ENCODE results near the gene NRG2. TPM values are rescaled to one million over a fixed set of nuclear protein-coding genes. Genes with fewer than 3 reads are reported as not detected.

NRG2 gene
- total and polyA plus RNA-seq, 2 experiments from 2014 or later = 0.05 TPM; not detected in 1

DNA sequence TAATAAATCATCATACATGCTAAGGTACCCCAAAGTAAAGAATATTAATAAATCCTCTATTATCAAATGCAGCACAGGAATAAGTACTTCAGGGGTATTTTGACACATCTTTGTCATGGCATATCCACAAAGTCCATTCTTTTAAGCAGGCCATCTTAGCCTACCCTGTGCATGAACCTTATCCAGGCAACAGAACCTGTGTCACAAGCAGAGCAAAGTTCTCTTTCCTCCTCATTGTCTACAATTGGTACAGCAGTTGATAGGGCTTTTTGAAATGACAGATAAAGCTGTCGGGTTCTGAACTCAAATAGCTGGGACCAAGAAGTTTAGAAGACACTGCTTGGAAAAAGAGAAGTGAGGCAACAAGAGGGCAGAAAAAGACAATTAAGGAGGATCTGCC lies 40.0 kb upstream of the NRG2 start:
- no peak overlapping the region for H3K4me3 ChIP-seq
- no peaks in the 10 kb centered on the region for H3K9me3 ChIP-seq (ENCODE audit: low read depth)
- no peaks in the 10 kb centered on the region for H3K79me2 ChIP-seq (ENCODE audit: insufficient read depth)
- H3K36me3 ChIP-seq (ENCODE audit: low read depth) = no peaks in the 10 kb centered on the region
- 58 to 68% methylated on average over 1 of the region's 1 CpG for WGBS, 2 experiments (ENCODE audit: low coverage in 1 of 2, low lambda C conversion rate in 2 of 2, missing lambda C conversion rate in 2 of 2)
- H3K4me2 ChIP-seq (ENCODE audit: unreplicated experiment) = no peak overlapping the region
- no peaks in the 10 kb centered on the region for H3K4me1 ChIP-seq (ENCODE audit: insufficient read depth)
- no peaks in the 10 kb centered on the region for H3F3A ChIP-seq (ENCODE audit: insufficient read depth)
- H3K9ac ChIP-seq = no peak overlapping the region
- H3K27ac ChIP-seq = no peak overlapping the region
- H2AFZ ChIP-seq = no peak overlapping the region
- H3K9me2 ChIP-seq (ENCODE audit: insufficient read depth) = no peaks in the 10 kb centered on the region
- H3K27me3 ChIP-seq (replicated peaks; ENCODE audit: insufficient read depth) = peaks cover 54% of the 10 kb centered on the region
- H4K20me1 ChIP-seq (ENCODE audit: insufficient read depth) = no peaks in the 10 kb centered on the region
- DNase-seq = no peak
- in situ Hi-C loops (cut with MboI) = no loop called here
- no peak for TF ChIP-seq EZH2phosphoT487 (IDR thresholded peaks at IDR 0.05; ENCODE audit: insufficient read depth, low read depth)

GRCh38 chr5:140076788-140077187 lies 33.7 kb upstream of the NRG2 start:
- in situ Hi-C loops (cut with MboI) = no loop called here
- Histone ChIP-seq H3K9ac (no peak overlapping the region), H3K9me3 (ENCODE audit: low read depth) (no peaks in the 10 kb centered on the region), H3F3A (ENCODE audit: insufficient read depth) (no peaks in the 10 kb centered on the region), H4K20me1 (ENCODE audit: insufficient read depth) (no peaks in the 10 kb centered on the region), H2AFZ (no peak overlapping the region), H3K36me3 (ENCODE audit: low read depth) (no peaks in the 10 kb centered on the region), H3K4me2 (ENCODE audit: unreplicated experiment) (no peak overlapping the region), H3K9me2 (ENCODE audit: insufficient read depth) (no peaks in the 10 kb centered on the region), H3K27ac (no peak overlapping the region), H3K79me2 (ENCODE audit: insufficient read depth) (no peaks in the 10 kb centered on the region), H3K27me3 (replicated peaks; ENCODE audit: insufficient read depth) (peaks cover 8% of the 10 kb centered on the region; the same call in 1 of the 2 replicates), H3K4me1 (ENCODE audit: insufficient read depth) (no peaks in the 10 kb centered on the region), H3K4me3 (no peak overlapping the region)
- TF ChIP-seq EZH2phosphoT487 (IDR thresholded peaks at IDR 0.05; ENCODE audit: insufficient read depth, low read depth) (no peak), EZH2 (IDR thresholded peaks at IDR 0.05; ENCODE audit: insufficient read depth, poor library complexity, severe bottlenecking) (no peak)
- 31 to 41% methylated on average over 2 of the region's 2 CpGs for WGBS, 2 experiments (ENCODE audit: low coverage in 1 of 2, low lambda C conversion rate in 2 of 2, missing lambda C conversion rate in 2 of 2)
- peak; percentile 15 for DNase-seq

- in situ Hi-C loops (cut with MboI) = no loop called here
- no peaks in the 10 kb centered on the region for H3K36me3 ChIP-seq (ENCODE audit: low read depth)
- TF ChIP-seq EZH2phosphoT487 (IDR thresholded peaks at IDR 0.05; ENCODE audit: insufficient read depth, low read depth) (no peak), EZH2 (IDR thresholded peaks at IDR 0.05; ENCODE audit: insufficient read depth, poor library complexity, severe bottlenecking) (no peak)
- no peak overlapping the region for H3K9ac ChIP-seq
- no peaks in the 10 kb centered on the region for H4K20me1 ChIP-seq (ENCODE audit: insufficient read depth)
- no peaks in the 10 kb centered on the region for H3K4me1 ChIP-seq (ENCODE audit: insufficient read depth)
- H3K9me3 ChIP-seq (ENCODE audit: low read depth) = no peaks in the 10 kb centered on the region
- H3K27ac ChIP-seq = no peak overlapping the region
- H3K9me2 ChIP-seq (ENCODE audit: insufficient read depth) = no peaks in the 10 kb centered on the region
- H2AFZ ChIP-seq = no peak overlapping the region
- no peaks in the 10 kb centered on the region for H3K79me2 ChIP-seq (ENCODE audit: insufficient read depth)
- no peak for DNase-seq
- H3F3A ChIP-seq (ENCODE audit: insufficient read depth) = no peaks in the 10 kb centered on the region
- WGBS, 2 experiments (ENCODE audit: low coverage in 1 of 2, low lambda C conversion rate in 2 of 2, missing lambda C conversion rate in 2 of 2) = 95 to 100% methylated on average over 1 of the region's 1 CpG
- H3K4me2 ChIP-seq (ENCODE audit: unreplicated experiment) = no peak overlapping the region
- 0 out of 2 replicates have a peak, but pooled peaks cover 4% of the 10 kb centered on the region for H3K27me3 ChIP-seq (replicated peaks; ENCODE audit: insufficient read depth)
- no peak overlapping the region for H3K4me3 ChIP-seq
Observed at GRCh38 chr5:140076142-140076541, 33.0 kb upstream of the NRG2 start.

DNA sequence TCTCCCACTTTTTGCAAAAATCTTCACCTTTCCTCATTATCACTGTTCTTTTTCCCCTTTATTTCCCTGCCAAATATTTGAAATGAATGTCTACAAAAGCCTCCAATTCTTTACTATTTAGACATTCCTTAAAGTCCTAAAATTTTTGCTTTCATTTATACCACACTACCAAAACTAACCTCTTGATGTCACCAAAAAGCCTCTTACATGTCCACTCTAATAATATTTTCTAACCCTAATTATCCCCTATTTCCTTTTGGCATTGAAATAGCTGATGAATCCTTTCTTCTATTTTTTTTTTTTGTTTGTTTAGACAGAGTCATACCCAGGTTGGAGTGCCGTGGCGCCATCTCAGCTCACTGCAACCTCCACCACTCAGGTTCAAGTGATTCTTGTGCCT lies 32.3 kb upstream of the NRG2 start:
- Histone ChIP-seq H3K36me3 (ENCODE audit: low read depth) (no peaks in the 10 kb centered on the region), H3K4me3 (no peak overlapping the region), H3K9me2 (ENCODE audit: insufficient read depth) (no peaks in the 10 kb centered on the region), H3K9me3 (ENCODE audit: low read depth) (no peaks in the 10 kb centered on the region), H3K9ac (no peak overlapping the region), H3K27me3 (replicated peaks; ENCODE audit: insufficient read depth) (no peaks in the 10 kb centered on the region), H4K20me1 (ENCODE audit: insufficient read depth) (no peaks in the 10 kb centered on the region), H3K4me2 (ENCODE audit: unreplicated experiment) (no peak overlapping the region), H3K27ac (no peak overlapping the region), H3K79me2 (ENCODE audit: insufficient read depth) (no peaks in the 10 kb centered on the region), H3F3A (ENCODE audit: insufficient read depth) (no peaks in the 10 kb centered on the region), H3K4me1 (ENCODE audit: insufficient read depth) (no peaks in the 10 kb centered on the region), H2AFZ (no peak overlapping the region)
- in situ Hi-C loops (cut with MboI) = no loop called here
- 63 to 81% methylated on average over 2 of the region's 2 CpGs for WGBS, 2 experiments (ENCODE audit: low coverage in 1 of 2, low lambda C conversion rate in 2 of 2, missing lambda C conversion rate in 2 of 2)
- peak; percentile 49 for DNase-seq
- TF ChIP-seq EZH2phosphoT487 (IDR thresholded peaks at IDR 0.05; ENCODE audit: insufficient read depth, low read depth) (no peak), EZH2 (IDR thresholded peaks at IDR 0.05; ENCODE audit: insufficient read depth, poor library complexity, severe bottlenecking) (no peak)

DNA sequence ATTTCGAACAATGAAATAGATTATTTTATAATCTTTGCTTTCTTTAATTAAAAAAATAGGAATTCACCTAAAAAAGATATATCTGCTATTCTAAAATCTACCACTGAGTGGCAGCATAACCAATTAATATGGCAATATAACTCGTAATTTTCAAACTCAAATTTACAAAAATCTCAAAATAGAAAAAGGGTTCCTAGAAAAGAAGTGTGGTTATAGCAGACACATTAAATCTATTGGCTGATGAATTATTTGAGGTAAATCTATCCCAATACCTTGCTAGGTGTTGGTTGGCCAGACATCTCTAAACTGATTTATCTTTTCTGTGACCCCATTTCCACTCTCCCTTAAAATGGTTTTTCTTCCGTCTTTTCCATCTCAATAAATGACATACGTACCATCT lies 30.2 kb upstream of the NRG2 start:
- in situ Hi-C loops (cut with MboI) = no loop called here
- peak; percentile 41 for DNase-seq
- Histone ChIP-seq H2AFZ (no peak overlapping the region), H3K4me1 (ENCODE audit: insufficient read depth) (no peaks in the 10 kb centered on the region), H3K4me2 (ENCODE audit: unreplicated experiment) (no peak overlapping the region), H3K27me3 (replicated peaks; ENCODE audit: insufficient read depth) (peaks cover 10% of the 10 kb centered on the region; the same call in 1 of the 2 replicates), H3K4me3 (no peak overlapping the region), H3F3A (ENCODE audit: insufficient read depth) (no peaks in the 10 kb centered on the region), H3K27ac (no peak overlapping the region), H3K9me3 (ENCODE audit: low read depth) (no peaks in the 10 kb centered on the region), H3K79me2 (ENCODE audit: insufficient read depth) (no peaks in the 10 kb centered on the region), H4K20me1 (ENCODE audit: insufficient read depth) (no peaks in the 10 kb centered on the region), H3K9me2 (ENCODE audit: insufficient read depth) (no peaks in the 10 kb centered on the region), H3K9ac (no peak overlapping the region), H3K36me3 (ENCODE audit: low read depth) (no peaks in the 10 kb centered on the region)
- 22 to 24% methylated on average over 4 of the region's 4 CpGs for WGBS, 2 experiments (ENCODE audit: low coverage in 1 of 2, low lambda C conversion rate in 2 of 2, missing lambda C conversion rate in 2 of 2)
- TF ChIP-seq EZH2 (IDR thresholded peaks at IDR 0.05; ENCODE audit: insufficient read depth, poor library complexity, severe bottlenecking) = no peak
- no peak for TF ChIP-seq EZH2phosphoT487 (IDR thresholded peaks at IDR 0.05; ENCODE audit: insufficient read depth, low read depth)
